ENCODE results near the gene CNNM1. TPM values are rescaled to one million over a fixed set of nuclear protein-coding genes. Genes with fewer than 3 reads are reported as not detected.

The CNNM1 gene
- total and polyA plus RNA-seq, 12 donors, result 0.01 to 0.24 (median 0.10) TPM; not detected in 4

DNA sequence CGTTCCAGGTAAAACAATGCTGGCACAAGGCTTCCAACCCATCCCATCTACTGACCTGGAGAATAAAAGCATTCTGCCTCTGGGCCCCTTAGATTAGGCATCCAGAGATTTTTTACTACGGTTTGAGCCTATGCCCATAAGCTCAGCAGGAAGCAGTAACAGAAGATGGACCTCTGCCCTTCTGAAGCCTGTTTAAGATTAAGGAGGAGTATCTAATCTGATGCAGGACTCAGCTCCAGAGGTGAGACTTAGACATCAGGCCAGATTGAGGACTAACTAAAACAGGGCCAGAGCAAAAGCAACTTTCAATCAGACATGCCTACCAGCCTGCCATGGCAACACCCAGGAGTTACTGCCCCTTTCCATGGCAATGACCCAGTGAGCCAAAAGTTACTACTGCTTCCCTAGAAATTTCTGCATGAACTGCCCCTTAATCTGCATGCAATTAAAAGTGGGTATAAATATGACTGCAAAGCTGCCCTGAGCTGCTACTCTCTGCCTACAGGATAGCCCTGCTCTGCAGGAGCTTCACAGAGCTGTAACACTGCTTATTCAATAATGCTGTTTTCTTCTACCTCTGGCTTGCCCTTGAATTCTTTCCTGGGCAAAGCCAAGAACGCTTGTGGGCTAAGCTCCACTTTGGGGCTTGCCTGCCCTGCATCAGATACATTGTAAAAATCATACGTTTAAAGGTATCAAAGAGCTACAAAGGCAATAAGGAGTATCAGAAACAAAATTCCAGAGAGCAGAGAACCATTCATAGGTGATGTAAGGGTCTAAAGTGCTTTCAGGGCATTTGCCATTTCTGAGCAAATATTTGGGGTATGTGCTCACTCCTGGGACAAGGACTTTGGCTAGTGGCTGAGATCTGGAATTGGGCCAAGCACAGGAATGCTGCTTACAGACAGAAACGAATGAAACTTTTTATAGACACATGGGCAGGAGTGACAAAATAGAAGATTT is 25.0 kb upstream of the CNNM1 start:
- peaks cover 0 to 20% (median 6%) of the 10 kb centered on the region in 7 donors for H3K27me3 ChIP-seq
- intact Hi-C loops (cut with DNase I), result no loop called here
- DNase-seq (no peak), ATAC-seq (no peak)
- H3K4me3 ChIP-seq, result no peak overlapping the region
- TF ChIP-seq, protein P1, sequence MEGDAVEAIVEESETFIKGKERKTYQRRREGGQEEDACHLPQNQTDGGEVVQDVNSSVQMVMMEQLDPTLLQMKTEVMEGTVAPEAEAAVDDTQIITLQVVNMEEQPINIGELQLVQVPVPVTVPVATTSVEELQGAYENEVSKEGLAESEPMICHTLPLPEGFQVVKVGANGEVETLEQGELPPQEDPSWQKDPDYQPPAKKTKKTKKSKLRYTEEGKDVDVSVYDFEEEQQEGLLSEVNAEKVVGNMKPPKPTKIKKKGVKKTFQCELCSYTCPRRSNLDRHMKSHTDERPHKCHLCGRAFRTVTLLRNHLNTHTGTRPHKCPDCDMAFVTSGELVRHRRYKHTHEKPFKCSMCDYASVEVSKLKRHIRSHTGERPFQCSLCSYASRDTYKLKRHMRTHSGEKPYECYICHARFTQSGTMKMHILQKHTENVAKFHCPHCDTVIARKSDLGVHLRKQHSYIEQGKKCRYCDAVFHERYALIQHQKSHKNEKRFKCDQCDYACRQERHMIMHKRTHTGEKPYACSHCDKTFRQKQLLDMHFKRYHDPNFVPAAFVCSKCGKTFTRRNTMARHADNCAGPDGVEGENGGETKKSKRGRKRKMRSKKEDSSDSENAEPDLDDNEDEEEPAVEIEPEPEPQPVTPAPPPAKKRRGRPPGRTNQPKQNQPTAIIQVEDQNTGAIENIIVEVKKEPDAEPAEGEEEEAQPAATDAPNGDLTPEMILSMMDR (IDR thresholded peaks at IDR 0.05), result no peak
- no peaks in the 10 kb centered on the region for H3K4me1 ChIP-seq
- no peak overlapping the region for H3K27ac ChIP-seq
- 29 to 39% methylated on average over 5 of the region's 5 CpGs for WGBS, 2 donors
- peaks cover 0 to 14% (median 6%) of the 10 kb centered on the region in 11 donors for H3K9me3 ChIP-seq
- H3K36me3 ChIP-seq, result no peaks in the 10 kb centered on the region

GRCh38 chr10:99304862-99305229 is 24.3 kb upstream of the CNNM1 start:
- no peak for ATAC-seq
- intact Hi-C loops (cut with DNase I), result no loop called here
- Histone ChIP-seq H3K4me1 (no peaks in the 10 kb centered on the region), H3K36me3 (no peaks in the 10 kb centered on the region), H3K4me3 (no peak overlapping the region), H3K27ac (no peak overlapping the region), H3K9me3 (peaks cover 0 to 21% (median 9%) of the 10 kb centered on the region in 11 donors), H3K27me3 (peaks cover 0 to 14% (median 4%) of the 10 kb centered on the region in 7 donors)
- no peak for DNase-seq
- TF ChIP-seq, protein P1 (IDR thresholded peaks at IDR 0.05), result no peak

DNA sequence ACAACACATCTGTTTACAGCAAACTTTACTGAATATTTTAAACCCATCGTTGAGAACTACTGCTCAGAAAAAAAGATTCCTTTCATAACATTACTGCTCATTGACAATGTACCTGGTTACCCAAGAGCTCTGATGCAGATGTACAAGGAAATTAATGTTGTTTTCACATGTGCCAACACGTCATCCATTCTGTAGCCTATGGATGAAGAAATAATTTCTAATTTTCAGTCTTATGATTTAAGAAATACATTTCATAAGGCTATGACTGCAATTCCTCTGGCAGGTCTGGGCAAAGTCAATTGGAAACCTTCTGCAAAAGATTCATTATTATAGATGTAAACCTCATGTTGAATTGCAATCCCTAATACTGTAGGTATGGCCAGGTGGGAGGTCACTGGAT is 16.7 kb upstream of the CNNM1 start:
- H3K27me3 ChIP-seq, result peaks cover 0 to 19% (median 0%) of the 10 kb centered on the region in 7 donors
- H3K27ac ChIP-seq, result no peak overlapping the region
- H3K4me3 ChIP-seq, result no peak overlapping the region
- 86 to 91% methylated on average over 2 of the region's 2 CpGs for WGBS, 2 donors
- ATAC-seq (no peak), DNase-seq (no peak)
- H3K36me3 ChIP-seq, result no peaks in the 10 kb centered on the region
- no peaks in the 10 kb centered on the region for H3K4me1 ChIP-seq
- intact Hi-C loops (cut with DNase I), result no loop called here
- TF ChIP-seq, protein P1 (IDR thresholded peaks at IDR 0.05), result no peak
- peaks cover 0 to 34% (median 17%) of the 10 kb centered on the region in 11 donors for H3K9me3 ChIP-seq

GRCh38 chr10:99315853-99316252 is 13.3 kb upstream of the CNNM1 start:
- H3K9me3 ChIP-seq, result peaks cover 0 to 10% (median 0%) of the 10 kb centered on the region in 11 donors
- ATAC-seq, result no peak
- WGBS, 2 donors, result 84 to 91% methylated on average over 16 of the region's 16 CpGs
- no peak overlapping the region for H3K27ac ChIP-seq
- TF ChIP-seq, protein P1 (IDR thresholded peaks at IDR 0.05), result no peak
- no peak for DNase-seq
- H3K27me3 ChIP-seq, result peaks cover 0 to 31% (median 4%) of the 10 kb centered on the region in 7 donors
- no peak overlapping the region for H3K4me3 ChIP-seq
- no peaks in the 10 kb centered on the region for H3K36me3 ChIP-seq
- no peaks in the 10 kb centered on the region for H3K4me1 ChIP-seq
- intact Hi-C loops (cut with DNase I), result no loop called here
